IMR-90 (cell line): ENCODE results near the gene ADAM23. TPM values are rescaled to one million over a fixed set of nuclear protein-coding genes. Genes with fewer than 3 reads are reported as not detected.

Experiments
- ATAC-seq: fragments of 200-7000 bp; cut with Tn5 transposase; 2 replicates; pipeline ENCODE4 v1.9.1; 2020; ENCODE audit warnings: low read depth, mild to moderate bottlenecking, moderate library complexity
- BruUV-seq: library from RNA; stranded (reverse); fragments of 400-500 nt; replicated peaks from 2 replicates; lab custom pipeline; 2021; lab: Mats Ljungman, UMichigan
- CTCF ChIA-PET: fragments of 300-600 bp; formaldehyde crosslinking; extraction: SDS; loops from one replicate; lab custom pipeline; 2021; ENCODE audit warnings: antibody characterized with exemption; lab: Yijun Ruan, JAX
- POLR2A ChIA-PET: fragments of 300-600 bp; sonication (Branson Sonifier 250); formaldehyde crosslinking; loops from one replicate; lab custom pipeline; 2022; ENCODE audit warnings: antibody characterized with exemption; ENCODE audit not compliant: unreplicated experiment; lab: Charles Lee
- DNase-seq: peaks from one replicate; pipeline ENCODE4 v3.0.0; 2013
- H2AFZ ChIP-seq: replicated peaks from 2 replicates; pipeline ENCODE3; 2013; ENCODE audit warnings: low read length, mild to moderate bottlenecking; ENCODE audit not compliant: poor library complexity
- H2AK5ac ChIP-seq: 2 replicates; pipeline ENCODE4 v1.6.1; 2013; ENCODE audit warnings: low read depth, low read length, inconsistent platforms
- H2AK9ac ChIP-seq: replicated peaks from 2 replicates; pipeline ENCODE3; 2013; ENCODE audit warnings: mild to moderate bottlenecking, low read depth, low read length, moderate library complexity; ENCODE audit not compliant: poor library complexity
- H2BK120ac ChIP-seq: 2 replicates; pipeline ENCODE4 v1.6.1; 2013; ENCODE audit warnings: low read depth, low read length, inconsistent platforms
- H2BK15ac ChIP-seq: 3 replicates; pipeline ENCODE4 v1.6.1; 2013; ENCODE audit warnings: low read depth, low read length, inconsistent platforms
- H2BK20ac ChIP-seq: 2 replicates; pipeline ENCODE4 v1.6.1; 2013; ENCODE audit warnings: low read depth, mild to moderate bottlenecking, inconsistent platforms, low read length, moderate library complexity
- H2BK5ac ChIP-seq: 2 replicates; pipeline ENCODE4 v1.6.1; 2013; ENCODE audit warnings: mild to moderate bottlenecking, low read depth, low read length, inconsistent platforms; ENCODE audit not compliant: poor library complexity, severe bottlenecking
- H3K14ac ChIP-seq: replicated peaks from 2 replicates; pipeline ENCODE4 v1.6.1; 2013; ENCODE audit warnings: low read depth, low read length, inconsistent platforms
- H3K18ac ChIP-seq: 2 replicates; pipeline ENCODE4 v1.6.1; 2013; ENCODE audit warnings: low read depth, low read length, control low read depth
- H3K23ac ChIP-seq: 2 replicates; pipeline ENCODE4 v1.6.1; 2013; ENCODE audit warnings: low read depth, low read length, inconsistent platforms
- H3K27ac ChIP-seq: 2 replicates; pipeline ENCODE4 v1.5.1; 2013; ENCODE audit warnings: mild to moderate bottlenecking, control low read depth, low read length; ENCODE audit not compliant: insufficient read depth
- H3K27me3 ChIP-seq: 2 replicates; pipeline ENCODE4 v1.6.1; 2013; ENCODE audit warnings: low read length; ENCODE audit not compliant: control insufficient read depth, insufficient read depth
- H3K36me3 ChIP-seq: 2 replicates; pipeline ENCODE4 v1.6.1; 2013; ENCODE audit warnings: low read length, mixed read lengths; ENCODE audit not compliant: control insufficient read depth, insufficient read depth
- H3K4ac ChIP-seq: 2 replicates; pipeline ENCODE4 v1.6.1; 2013; ENCODE audit warnings: low read depth, low read length, inconsistent platforms
- H3K4me1 ChIP-seq: 2 replicates; pipeline ENCODE4 v1.6.1; 2013; ENCODE audit warnings: low read length, mixed read lengths; ENCODE audit not compliant: control insufficient read depth, insufficient read depth
- H3K4me2 ChIP-seq: 2 replicates; pipeline ENCODE4 v1.6.1; 2013; ENCODE audit warnings: low read depth, mild to moderate bottlenecking, control low read depth, low read length, moderate library complexity
- H3K4me3 ChIP-seq: 2 replicates; pipeline ENCODE4 v1.5.1; 2013; ENCODE audit warnings: low read depth, mild to moderate bottlenecking, control low read depth, low read length, moderate library complexity; ENCODE audit not compliant: insufficient read depth
- H3K56ac ChIP-seq: 2 replicates; pipeline ENCODE4 v1.6.1; 2013; ENCODE audit warnings: low read length, inconsistent platforms; ENCODE audit not compliant: insufficient read depth; ENCODE audit errors: extremely low read depth
- H3K79me1 ChIP-seq, 2 experiments: 2 replicates each; pipeline ENCODE4 v1.6.1; 2013; ENCODE audit warnings: low read length in 2 of 2, inconsistent platforms in 1 of 2, low read depth in 1 of 2
- H3K9ac ChIP-seq: 2 replicates; pipeline ENCODE4 v1.6.1; 2013; ENCODE audit warnings: low read depth, low read length, control low read depth
- H3K9me1 ChIP-seq: 2 replicates; pipeline ENCODE4 v1.6.1; 2013; ENCODE audit warnings: low read length, inconsistent platforms; ENCODE audit not compliant: insufficient read depth
- H3K9me3 ChIP-seq: 2 replicates; pipeline ENCODE4 v1.6.1; 2013; ENCODE audit warnings: low read length; ENCODE audit not compliant: control insufficient read depth, insufficient read depth
- H4K20me1 ChIP-seq: 2 replicates; pipeline ENCODE4 v1.6.1; 2013; ENCODE audit warnings: low read length, inconsistent platforms; ENCODE audit not compliant: insufficient read depth
- H4K5ac ChIP-seq: 2 replicates; pipeline ENCODE4 v1.6.1; 2013; ENCODE audit warnings: mild to moderate bottlenecking, low read depth, low read length, control low read depth
- H4K8ac ChIP-seq, 2 experiments: 2 replicates each; pipeline ENCODE4 v1.6.1; 2013; ENCODE audit warnings: low read depth in 2 of 2, low read length in 2 of 2, control low read depth in 1 of 2, inconsistent platforms in 1 of 2
- H4K91ac ChIP-seq: 2 replicates; pipeline ENCODE4 v1.6.1; 2013; ENCODE audit warnings: low read depth, low read length, inconsistent platforms; ENCODE audit not compliant: insufficient read depth
- CHD1 ChIP-seq: IDR thresholded peaks from 2 replicates; pipeline ENCODE4 v1.6.1; 2012; ENCODE audit warnings: low read depth, low read length, improper control_type of control experiment
- CTCF ChIP-seq: conservative IDR thresholded peaks from 2 replicates; pipeline ENCODE4 v1.5.1; 2012; ENCODE audit warnings: mild to moderate bottlenecking, low read depth, low read length, improper control_type of control experiment
- MAFK ChIP-seq: IDR thresholded peaks from 2 replicates; pipeline ENCODE4 v1.6.1; 2012; ENCODE audit warnings: low read depth, low read length, improper control_type of control experiment
- MXI1 ChIP-seq: IDR thresholded peaks from 2 replicates; pipeline ENCODE4 v1.6.1; 2012; ENCODE audit warnings: low read depth, mild to moderate bottlenecking, low read length, moderate library complexity, borderline replicate concordance
- NFE2L2 ChIP-seq: fragments of 150-350 bp; IDR thresholded peaks from 2 replicates; pipeline ENCODE4 v1.6.1; 2016; ENCODE audit warnings: low read depth, mild to moderate bottlenecking, low read length
- POLR2A ChIP-seq: IDR thresholded peaks from 2 replicates; pipeline ENCODE4 v1.6.1; 2012; ENCODE audit warnings: mild to moderate bottlenecking, low read depth, low read length
- RCOR1 ChIP-seq: IDR thresholded peaks from 2 replicates; pipeline ENCODE4 v1.6.1; 2012; ENCODE audit warnings: mild to moderate bottlenecking, low read length, improper control_type of control experiment; ENCODE audit not compliant: insufficient replicate concordance
- RFX5 ChIP-seq: IDR thresholded peaks from 2 replicates; pipeline ENCODE4 v1.8.0; 2012; ENCODE audit warnings: low read depth, mild to moderate bottlenecking, low read length, moderate library complexity
- USF2 ChIP-seq: fragments of 150-350 bp; IDR thresholded peaks from 2 replicates; pipeline ENCODE4 v1.6.1; 2017; ENCODE audit warnings: mild to moderate bottlenecking, antibody characterized with exemption, low read length, low read depth
- WGBS, 2 experiments: methylation state at CpG; one replicate each; pipeline versions ENCODE4 v1.1.5 to v1.1.7; 2013; ENCODE audit warnings: missing lambda C conversion rate in 2 of 2; ENCODE audit not compliant: insufficient read length in 1 of 2; ENCODE audit errors: extremely low coverage in 2 of 2; 5-methylcytosine and 5-hydroxymethylcytosine counted together
- dilution Hi-C: fragments of 300-500 bp; cut with HindIII; formaldehyde crosslinking; loops from one replicate; pipeline ENCODE4 v1.14.3; 2018; ENCODE audit warnings: low sequenced_read_pairs; ENCODE audit not compliant: unreplicated experiment
- in situ Hi-C: fragments of 300-500 bp; cut with MboI; formaldehyde crosslinking; loops from 3 replicates; pipeline ENCODE4 v1.14.3; 2019; ENCODE audit warnings: low sequenced_read_pairs, inconsistent platforms, mixed read lengths
- intact Hi-C: fragments of 100-400 bp; cut with micrococcal nuclease; formaldehyde crosslinking; loops from 2 replicates; pipeline ENCODE4 v1.10.0; 2022
- polyA plus RNA-seq, 3 experiments: library from polyadenylated mRNA; depleted of rRNA; stranded (reverse); fragments of >200 nt; gene quantifications; 2 replicates each; pipeline ENCODE4 v1.2.3, GENCODE V29; 2012; ENCODE audit warnings: low replicate concordance in 1 of 3
- total RNA-seq: library from RNA; depleted of rRNA; stranded (reverse); fragments of >200 nt; gene quantifications from 2 replicates; pipeline ENCODE4 v1.2.3, GENCODE V29; 2012
- TF ChIP-seq, protein P1 (sequence below): fragments of 150-350 bp; IDR thresholded peaks from 2 replicates; pipeline ENCODE4 v1.6.1; 2016; ENCODE audit warnings: low read depth, mild to moderate bottlenecking, low read length, moderate library complexity, borderline replicate concordance

ADAM23 gene
- total and polyA plus RNA-seq, 2 of the 4 experiments (the other 2 are of a cell fraction) = 2.9 to 10.3 TPM

DNA sequence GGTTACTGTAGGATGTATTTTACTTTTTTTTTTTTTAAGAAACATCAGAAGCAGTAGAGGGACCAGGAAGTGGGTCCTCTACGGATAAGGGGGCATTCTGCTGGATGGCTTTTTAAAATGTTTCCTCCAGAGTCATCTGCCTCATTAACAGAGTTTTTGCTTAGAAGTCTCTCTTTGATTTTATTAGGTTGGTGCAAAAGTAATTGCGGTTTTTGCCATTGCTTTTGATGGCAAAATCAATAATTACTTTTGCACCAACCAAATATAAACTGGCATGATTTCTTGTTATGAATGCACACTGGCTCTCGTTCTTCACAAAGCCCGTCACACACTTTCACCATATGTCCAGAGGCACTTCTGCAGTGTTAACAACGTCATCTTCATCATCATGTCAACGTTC lies 130.5 kb downstream of the ADAM23 start:
- H3K27me3 ChIP-seq = no peaks in the 10 kb centered on the region
- no peaks in the 10 kb centered on the region for H3K9me3 ChIP-seq
- H3K56ac ChIP-seq = no peak overlapping the region
- no TSS peak for BruUV-seq
- no peaks in the 10 kb centered on the region for H3K79me1 ChIP-seq
- no peak for ATAC-seq
- H4K5ac ChIP-seq = no peak overlapping the region
- H2AFZ ChIP-seq = no peak overlapping the region
- H3K27ac ChIP-seq = no peak overlapping the region
- H3K36me3 ChIP-seq = no peaks in the 10 kb centered on the region
- no peaks in the 10 kb centered on the region for H4K20me1 ChIP-seq
- intact Hi-C loops (no loop called here), dilution Hi-C loops (no loop called here), in situ Hi-C loops (no loop called here)
- H2BK20ac ChIP-seq = no peak overlapping the region
- H3K4me1 ChIP-seq = no peaks in the 10 kb centered on the region
- no CpG with 5 or more reads among the region's 6 CpGs for WGBS, 2 experiments
- no peak overlapping the region for H4K8ac ChIP-seq
- H3K9ac ChIP-seq = no peak overlapping the region
- H3K4ac ChIP-seq = no peak overlapping the region
- H2BK5ac ChIP-seq = no peak overlapping the region
- ChIA-PET POLR2A (no interaction called here), CTCF (interaction anchor here (0.6 to 1.0 kb wide), 2 partner anchors 8 to 25 kb away, joined by 3 to 6 read pairs; no protein-coding TSS in a partner anchor)
- no peak for DNase-seq
- H3K23ac ChIP-seq = no peak overlapping the region
- TF ChIP-seq, protein P1, sequence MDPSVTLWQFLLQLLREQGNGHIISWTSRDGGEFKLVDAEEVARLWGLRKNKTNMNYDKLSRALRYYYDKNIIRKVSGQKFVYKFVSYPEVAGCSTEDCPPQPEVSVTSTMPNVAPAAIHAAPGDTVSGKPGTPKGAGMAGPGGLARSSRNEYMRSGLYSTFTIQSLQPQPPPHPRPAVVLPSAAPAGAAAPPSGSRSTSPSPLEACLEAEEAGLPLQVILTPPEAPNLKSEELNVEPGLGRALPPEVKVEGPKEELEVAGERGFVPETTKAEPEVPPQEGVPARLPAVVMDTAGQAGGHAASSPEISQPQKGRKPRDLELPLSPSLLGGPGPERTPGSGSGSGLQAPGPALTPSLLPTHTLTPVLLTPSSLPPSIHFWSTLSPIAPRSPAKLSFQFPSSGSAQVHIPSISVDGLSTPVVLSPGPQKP = no peak
- no peak for TF ChIP-seq RCOR1
- TF ChIP-seq CHD1 = no peak
- no peak for TF ChIP-seq CTCF
- TF ChIP-seq MXI1 = no peak
- TF ChIP-seq NFE2L2 = no peak
- TF ChIP-seq USF2 = no peak
- no peak for TF ChIP-seq MAFK
- no peak for TF ChIP-seq RFX5
- TF ChIP-seq POLR2A = no peak
- no peak overlapping the region for H2AK5ac ChIP-seq
- H2BK120ac ChIP-seq = no peak overlapping the region
- H3K9me1 ChIP-seq = no peaks in the 10 kb centered on the region
- no peak overlapping the region for H2BK15ac ChIP-seq
- no peak overlapping the region for H3K14ac ChIP-seq
- H2AK9ac ChIP-seq = no peak overlapping the region
- H3K4me2 ChIP-seq = no peak overlapping the region
- H4K91ac ChIP-seq = no peak overlapping the region
- no peak overlapping the region for H3K18ac ChIP-seq
- H3K4me3 ChIP-seq = no peak overlapping the region
